WTC11 (cell line): ENCODE results near the gene PRPF6.

Experiments
- CTCF ChIP-seq: fragments of 200-600 bp; IDR thresholded peaks from 2 replicates; pipeline ENCODE4 v1.8.0; 2022; ENCODE audit warnings: antibody characterized with exemption
- MAX ChIP-seq: sonication (generic); formaldehyde crosslinking; IDR thresholded peaks from 2 replicates; pipeline ENCODE4 v1.8.0; 2022; ENCODE audit warnings: mild to moderate bottlenecking, missing genetic modification reagents
- MXD4 ChIP-seq: fragments of 250-450 bp; sonication (Bioruptor Pico); IDR thresholded peaks from 2 replicates; pipeline ENCODE4 v1.8.0; 2021; ENCODE audit warnings: mild to moderate bottlenecking, moderate library complexity, borderline replicate concordance
- NFE2L1 ChIP-seq: sonication (generic); formaldehyde crosslinking; IDR thresholded peaks from 2 replicates; pipeline ENCODE4 v1.8.1; 2023; ENCODE audit warnings: missing genetic modification reagents
- NFYB ChIP-seq: sonication (generic); formaldehyde crosslinking; conservative IDR thresholded peaks from 2 replicates; pipeline ENCODE4 v1.8.0; 2022; ENCODE audit warnings: low read depth, missing genetic modification reagents
- OVOL2 ChIP-seq: fragments of 250-450 bp; sonication (Bioruptor Pico); IDR thresholded peaks from 2 replicates; pipeline ENCODE4 v1.9.0; 2021; ENCODE audit warnings: mild to moderate bottlenecking, borderline replicate concordance
- PRRX2 ChIP-seq: fragments of 250-450 bp; sonication (Bioruptor Pico); IDR thresholded peaks from 2 replicates; pipeline ENCODE4 v1.8.0; 2021; ENCODE audit warnings: mild to moderate bottlenecking
- TEAD1 ChIP-seq: sonication (generic); formaldehyde crosslinking; IDR thresholded peaks from 2 replicates; pipeline ENCODE4 v1.8.0; 2022; ENCODE audit warnings: mild to moderate bottlenecking, missing genetic modification reagents
- ZNF232 ChIP-seq: sonication (generic); formaldehyde crosslinking; IDR thresholded peaks from 2 replicates; pipeline ENCODE4 v1.8.0; 2022; ENCODE audit warnings: mild to moderate bottlenecking, missing genetic modification reagents
- TF ChIP-seq, protein P1 (sequence below): sonication (generic); formaldehyde crosslinking; IDR thresholded peaks from 2 replicates; pipeline ENCODE4 v1.8.1; 2023; ENCODE audit warnings: mild to moderate bottlenecking, missing genetic modification reagents, moderate library complexity

- TF ChIP-seq, protein P1, sequence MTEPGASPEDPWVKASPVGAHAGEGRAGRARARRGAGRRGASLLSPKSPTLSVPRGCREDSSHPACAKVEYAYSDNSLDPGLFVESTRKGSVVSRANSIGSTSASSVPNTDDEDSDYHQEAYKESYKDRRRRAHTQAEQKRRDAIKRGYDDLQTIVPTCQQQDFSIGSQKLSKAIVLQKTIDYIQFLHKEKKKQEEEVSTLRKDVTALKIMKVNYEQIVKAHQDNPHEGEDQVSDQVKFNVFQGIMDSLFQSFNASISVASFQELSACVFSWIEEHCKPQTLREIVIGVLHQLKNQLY = no peak
- no peak for TF ChIP-seq CTCF
- TF ChIP-seq MAX (CRISPR knock-in tag) = no peak
- TF ChIP-seq OVOL2 = no peak
- TF ChIP-seq MXD4 (CRISPR knock-in tag) = no peak
- TF ChIP-seq ZNF232 (CRISPR knock-in tag) = no peak
- TF ChIP-seq NFE2L1 (CRISPR knock-in tag) = no peak
- no peak for TF ChIP-seq TEAD1 (CRISPR knock-in tag)
- no peak for TF ChIP-seq PRRX2 (CRISPR knock-in tag)
- TF ChIP-seq NFYB (CRISPR knock-in tag) = no peak
Observed at GRCh38 chr20:64035066-64035932, 54.4 kb downstream of the PRPF6 start.
